Upper lobe of right lung (tissue), 1 donor: ENCODE measurements around the gene CHD2. TPM values are rescaled to one million over a fixed set of nuclear protein-coding genes. Genes with fewer than 3 reads are reported as not detected.

Experiments used
- ATAC-seq: fragments of 200-7000 bp; cut with Tn5 transposase; one replicate; pipeline ENCODE4 v1.9.1; 2020; ENCODE audit warnings: mild to moderate bottlenecking, moderate library complexity
- DNase-seq: peaks from one replicate; pipeline ENCODE4 v3.0.0-alpha.2; 2020
- H3K27ac ChIP-seq: fragments of 200-600 bp; one replicate; pipeline ENCODE4 v1.8.0; 2022
- H3K27me3 ChIP-seq: fragments of 200-600 bp; one replicate; pipeline ENCODE4 v1.8.0; 2022; ENCODE audit warnings: mild to moderate bottlenecking
- H3K36me3 ChIP-seq: fragments of 200-600 bp; one replicate; pipeline ENCODE4 v1.8.0; 2022
- H3K4me1 ChIP-seq: fragments of 200-600 bp; one replicate; pipeline ENCODE4 v1.8.0; 2022
- H3K4me3 ChIP-seq: fragments of 200-600 bp; one replicate; pipeline ENCODE4 v1.8.0; 2022; ENCODE audit warnings: mild to moderate bottlenecking
- H3K9me3 ChIP-seq: fragments of 200-600 bp; one replicate; pipeline ENCODE4 v1.8.0; 2022
- CTCF ChIP-seq: fragments of 200-600 bp; IDR thresholded peaks from one replicate; pipeline ENCODE4 v1.8.0; 2022; ENCODE audit warnings: antibody characterized with exemption
- intact Hi-C: fragments of 100-400 bp; cut with DNase I; formaldehyde crosslinking; loops from one replicate; pipeline ENCODE4 v1.11.0; 2022
- total RNA-seq: library from RNA; stranded (reverse); fragmentation: NEBNext Ultra II Directional; extraction: Animal tissue kit (Norgen Biotek cat#: 25700); gene quantifications from one replicate; pipeline ENCODE4 v1.2.1, GENCODE V29; 2021
- donor health status: DM: no; HTN: yes; CAD: no; lungs with severe emphysema.

CHD2 gene
- total RNA-seq, 1 donor from 2014 or later = 161 TPM

- no peak for TF ChIP-seq CTCF
- H3K9me3 ChIP-seq = no peaks in the 10 kb centered on the region
- no peaks in the 10 kb centered on the region for H3K27me3 ChIP-seq
- H3K4me1 ChIP-seq = no peaks in the 10 kb centered on the region
- DNase-seq = no peak
- intact Hi-C loops = loop anchor here (10.0 kb wide), 1 partner anchor 52 kb away; no protein-coding TSS in a partner anchor
- no peak overlapping the region for H3K27ac ChIP-seq
- peaks cover 98% of the 10 kb centered on the region for H3K36me3 ChIP-seq
- no peak overlapping the region for H3K4me3 ChIP-seq
- ATAC-seq = no peak
Observed at GRCh38 chr15:92942706-92943105, 42.6 kb downstream of the CHD2 start.

- Histone ChIP-seq H3K27ac (no peak overlapping the region), H3K9me3 (peaks cover 4% of the 10 kb centered on the region), H3K36me3 (peaks cover 98% of the 10 kb centered on the region), H3K27me3 (no peaks in the 10 kb centered on the region), H3K4me1 (no peaks in the 10 kb centered on the region), H3K4me3 (no peak overlapping the region)
- no peak for ATAC-seq
- intact Hi-C loops = loop anchor here (10.0 kb wide), 1 partner anchor 51 kb away; no protein-coding TSS in a partner anchor
- no peak for DNase-seq
- TF ChIP-seq CTCF = no peak
Observed at GRCh38 chr15:92943581-92943980, 43.5 kb downstream of the CHD2 start.

GRCh38 chr15:92944946-92945521 is 44.9 kb downstream of the CHD2 start:
- H3K9me3 ChIP-seq = peaks cover 19% of the 10 kb centered on the region
- no peaks in the 10 kb centered on the region for H3K27me3 ChIP-seq
- no peak overlapping the region for H3K4me3 ChIP-seq
- ATAC-seq = no peak
- no peaks in the 10 kb centered on the region for H3K4me1 ChIP-seq
- intact Hi-C loops = loop anchor here (10.0 kb wide), 1 partner anchor 50 kb away; no protein-coding TSS in a partner anchor
- H3K27ac ChIP-seq = no peak overlapping the region
- TF ChIP-seq CTCF = no peak
- no peak for DNase-seq
- peaks cover 98% of the 10 kb centered on the region for H3K36me3 ChIP-seq

- H3K4me3 ChIP-seq = no peak overlapping the region
- intact Hi-C loops = loop anchor here (10.0 kb wide), 1 partner anchor 48 kb away; no protein-coding TSS in a partner anchor
- H3K36me3 ChIP-seq = peaks cover 100% of the 10 kb centered on the region
Observed at GRCh38 chr15:92947071-92947730, 47.1 kb downstream of the CHD2 start.

GRCh38 chr15:92949604-92950249 is 49.6 kb downstream of the CHD2 start:
- TF ChIP-seq CTCF = no peak

More at GRCh38 chr15:92947071-92947730, 47.1 kb downstream of the CHD2 start:
- no peak overlapping the region for H3K27ac ChIP-seq
- H3K4me1 ChIP-seq = no peaks in the 10 kb centered on the region
- no peak for TF ChIP-seq CTCF
- peaks cover 22% of the 10 kb centered on the region for H3K9me3 ChIP-seq
- no peak for ATAC-seq
- H3K27me3 ChIP-seq = no peaks in the 10 kb centered on the region
- no peak for DNase-seq

More at GRCh38 chr15:92949604-92950249, 49.6 kb downstream of the CHD2 start:
- Histone ChIP-seq H3K27me3 (no peaks in the 10 kb centered on the region), H3K36me3 (peaks cover 100% of the 10 kb centered on the region), H3K4me1 (no peaks in the 10 kb centered on the region), H3K4me3 (no peak overlapping the region), H3K9me3 (peaks cover 22% of the 10 kb centered on the region), H3K27ac (no peak overlapping the region)
- intact Hi-C loops = loop anchor here (10.0 kb wide), 1 partner anchor 45 kb away; no protein-coding TSS in a partner anchor
- DNase-seq (no peak), ATAC-seq (no peak)
